Spleen (tissue), 11 donors: Measurements from ENCODE around the gene WASHC3. TPM values are rescaled to one million over a fixed set of nuclear protein-coding genes. Genes with fewer than 3 reads are reported as not detected.

Experiments
- DNase-seq: peaks from one replicate; pipeline ENCODE4 v3.0.0-alpha.2; 2020
- H3K27ac ChIP-seq, 8 donors: fragments of 200-600 bp; sonication (generic) in 7 of 8; 1 replicate in 4 of 8; 2 replicates in 4 of 8; pipeline versions ENCODE4 v1.5.0 to v1.8.0; 2016 to 2021; ENCODE audit warnings: inconsistent platforms in 4 of 8, mild to moderate bottlenecking in 4 of 8, moderate library complexity in 1 of 8
- H3K27me3 ChIP-seq, 7 donors: fragments of 200-600 bp; sonication (generic) in 6 of 7; replicated peaks in 1 of 7; 1 replicate in 4 of 7; 2 replicates in 3 of 7; pipeline versions ENCODE4 v1.5.0 to v1.8.0; 2016 to 2021; ENCODE audit warnings: inconsistent platforms in 3 of 7, mild to moderate bottlenecking in 1 of 7
- H3K36me3 ChIP-seq, 6 donors: fragments of 200-600 bp; sonication (generic) in 5 of 6; 1 replicate in 4 of 6; 2 replicates in 2 of 6; pipeline versions ENCODE4 v1.5.0 to v1.8.0; 2016 to 2021; ENCODE audit warnings: inconsistent platforms in 2 of 6
- H3K4me1 ChIP-seq, 6 donors: fragments of 200-600 bp; sonication (generic) in 5 of 6; 1 replicate in 3 of 6; 2 replicates in 3 of 6; pipeline versions ENCODE4 v1.5.0 to v1.8.0; 2016 to 2021; ENCODE audit warnings: inconsistent platforms in 3 of 6
- H3K4me3 ChIP-seq, 8 donors: fragments of 200-600 bp; sonication (generic) in 7 of 8; 1 replicate in 4 of 8; 2 replicates in 4 of 8; pipeline versions ENCODE4 v1.5.0 to v1.8.0; 2016 to 2021; ENCODE audit warnings: inconsistent platforms in 4 of 8, mild to moderate bottlenecking in 4 of 8, moderate library complexity in 2 of 8
- H3K9me3 ChIP-seq, 8 donors: fragments of 200-600 bp; sonication (generic) in 7 of 8; 1 replicate in 4 of 8; 2 replicates in 4 of 8; pipeline versions ENCODE4 v1.5.0 to v1.8.0; 2016 to 2021; ENCODE audit warnings: inconsistent platforms in 4 of 8
- CTCF ChIP-seq, 11 experiments: fragments of 200-600 bp in 7 of 11; fragments of 450-650 bp in 4 of 11; sonication (generic) in 4 of 11; IDR thresholded peaks in 8 of 11; conservative IDR thresholded peaks in 3 of 11; 1 replicate in 7 of 11; 2 replicates in 4 of 11; pipeline versions ENCODE4 v1.4.0 to v1.8.0; 2016 to 2021; ENCODE audit warnings: antibody characterized with exemption in 11 of 11, inconsistent platforms in 4 of 11, mild to moderate bottlenecking in 1 of 11
- POLR2A ChIP-seq, 3 donors: fragments of 450-650 bp; IDR thresholded peaks; one replicate each; pipeline ENCODE4 v1.5.1; 2017; ENCODE audit warnings: antibody characterized with exemption in 3 of 3, mild to moderate bottlenecking in 1 of 3
- POLR2AphosphoS5 ChIP-seq, 3 donors: sonication (generic); formaldehyde crosslinking; IDR thresholded peaks; one replicate each; pipeline ENCODE4 v1.5.1; 2017; ENCODE audit warnings: antibody characterized with exemption in 3 of 3
- WGBS, 5 donors: extraction: QIAGEN DNeasy Blood & Tissue Kit in 3 of 5; methylation state at CpG; one replicate each; pipeline versions ENCODE4 v1.1.5 to v1.1.7; 2013 to 2018; 5-methylcytosine and 5-hydroxymethylcytosine counted together
- intact Hi-C: fragments of 100-400 bp; cut with DNase I; formaldehyde crosslinking; loops from one replicate; pipeline ENCODE4 v1.15.0; 2023; ENCODE audit warnings: low total_unique reads
- polyA plus RNA-seq, 3 donors: library from polyadenylated mRNA; stranded (reverse); fragments of 200-250 nt; gene quantifications; one replicate each; pipeline ENCODE4 v1.2.1, GENCODE V29; 2013
- total RNA-seq, 7 donors: library from RNA; depleted of rRNA in 3 of 7; stranded (reverse); fragments of >200 nt in 3 of 7; fragmentation: NEBNext Ultra II Directional in 4 of 7; extraction: Animal tissue kit (Norgen Biotek cat#: 25700) in 4 of 7; gene quantifications; one replicate each; pipeline versions ENCODE4 v1.1.0 to v1.2.1, GENCODE V29; 2016 to 2021
- donor health status: healthy with polysubstance abuse.
- donor health status: DM: no; HTN: no; CAD: no; lungs with moderate emphysema.
- donor health status: DM: no; HTN: no; CAD: no.
- donor health status: Bipolar disorder and iron deficiency.
- donor health status: healthy.
- donor health status: DM: no; HTN: no; CAD: no.
- donor health status: DM: yes; HTN: yes; CAD: no.

The WASHC3 gene
- total and polyA plus RNA-seq, 10 donors: 30.2 to 77.7 (median 48.3) TPM

- H3K9me3 ChIP-seq: peaks cover 0 to 3% (median 0%) of the 10 kb centered on the region in 8 donors
- DNase-seq: no peak
- no peaks in the 10 kb centered on the region for H3K27me3 ChIP-seq
- H3K27ac ChIP-seq: no peak overlapping the region
- TF ChIP-seq POLR2AphosphoS5 (IDR thresholded peaks at IDR 0.05) (no peak), CTCF (IDR thresholded peaks at IDR 0.05 in 8 of 11, conservative IDR thresholded peaks at IDR 0.05 in 3 of 11) (no peak), POLR2A (IDR thresholded peaks at IDR 0.05) (no peak)
- no peak overlapping the region for H3K4me3 ChIP-seq
- WGBS, 5 donors: 91 to 94% (median 93%) methylated on average over 1 of the region's 1 CpG
- intact Hi-C loops: no loop called here
- H3K4me1 ChIP-seq: peaks cover 0 to 8% (median 0%) of the 10 kb centered on the region in 6 donors
- H3K36me3 ChIP-seq: no peaks in the 10 kb centered on the region
Measured at GRCh38 chr12:101966496-101966895, 95.3 kb downstream of the WASHC3 start.

- WGBS, 5 donors: 25 to 50% (median 26%) methylated on average over 1 of the region's 1 CpG
- H3K4me1 ChIP-seq: peaks cover 0 to 8% (median 0%) of the 10 kb centered on the region in 6 donors
- no peak for DNase-seq
- TF ChIP-seq CTCF (IDR thresholded peaks at IDR 0.05 in 8 of 11, conservative IDR thresholded peaks at IDR 0.05 in 3 of 11): no peak
- TF ChIP-seq POLR2A (IDR thresholded peaks at IDR 0.05): no peak
- no peak overlapping the region for H3K4me3 ChIP-seq
- intact Hi-C loops: no loop called here
- no peak overlapping the region for H3K27ac ChIP-seq
- H3K27me3 ChIP-seq: no peaks in the 10 kb centered on the region
- no peaks in the 10 kb centered on the region for H3K36me3 ChIP-seq
- H3K9me3 ChIP-seq: peaks cover 0 to 13% (median 7%) of the 10 kb centered on the region in 8 donors
Measured at GRCh38 chr12:101963697-101964096, 98.1 kb downstream of the WASHC3 start.

Other genes with a start within 250 kb of the WASHC3 start
- gene GNPTAB, start 231.0 kb downstream of the WASHC3 start, total RNA-seq: 10 to 100 TPM; 40.3 to 90.8 (median 49.9) TPM
- gene GNPTAB, start 231.0 kb downstream of the WASHC3 start, polyA plus RNA-seq: 10 to 100 TPM in 2 of 3 donors, 1 to 10 TPM in 1; 9.3 to 14.3 (median 12.6) TPM
- 10 to 100 TPM; 12.4 to 43.1 (median 19.6) TPM for gene DRAM1, start 184.4 kb downstream of the WASHC3 start, total RNA-seq
- 10 to 100 TPM in 2 of 3 donors, 1 to 10 TPM in 1; 8.4 to 15.5 (median 10.8) TPM for gene DRAM1, start 184.4 kb downstream of the WASHC3 start, polyA plus RNA-seq
- gene NUP37, start 58.1 kb upstream of the WASHC3 start, total RNA-seq: 10 to 100 TPM; 14.8 to 26.5 (median 19.2) TPM
- 10 to 100 TPM; 11.2 to 23.0 (median 18.1) TPM for gene NUP37, start 58.1 kb upstream of the WASHC3 start, polyA plus RNA-seq
- gene PARPBP, start 58.2 kb upstream of the WASHC3 start, total RNA-seq: 1 to 10 TPM; 2.9 to 7.7 (median 5.8) TPM
- 1 to 10 TPM; 3.0 to 4.8 (median 3.3) TPM for gene PARPBP, start 58.2 kb upstream of the WASHC3 start, polyA plus RNA-seq
- 1 to 10 TPM in 1 of 7 donors, not detected in 6; 2.4 TPM for gene PMCH, start 135.8 kb upstream of the WASHC3 start, total RNA-seq
- under 1 TPM; 0.17 to 0.80 (median 0.48) TPM for gene PMCH, start 135.8 kb upstream of the WASHC3 start, polyA plus RNA-seq